Adrenal gland (tissue), 12 donors: ENCODE measurements around the gene ARMC2. TPM values are rescaled to one million over a fixed set of nuclear protein-coding genes. Genes with fewer than 3 reads are reported as not detected.

Source experiments
- DNase-seq, 7 donors: peaks; one replicate each; pipeline ENCODE4 v3.0.0-alpha.2; 2019 to 2020
- H3K27ac ChIP-seq, 5 donors: fragments of 200-600 bp; sonication (generic) in 4 of 5; 1 replicate in 3 of 5; 2 replicates in 2 of 5; pipeline versions ENCODE4 v1.5.1 to v1.8.0; 2016 to 2020; ENCODE audit warnings: mild to moderate bottlenecking in 1 of 5
- H3K27me3 ChIP-seq: fragments of 200-600 bp; 2 replicates; pipeline ENCODE4 v1.8.0; 2021
- H3K36me3 ChIP-seq, 2 donors: fragments of 200-600 bp; replicated peaks in 1 of 2; 1 replicate in 1 of 2; 2 replicates in 1 of 2; pipeline versions ENCODE4 v1.5.1 to v1.8.0; 2018 to 2022
- H3K4me1 ChIP-seq, 2 donors: fragments of 200-600 bp; replicated peaks in 1 of 2; 1 replicate in 1 of 2; 2 replicates in 1 of 2; pipeline versions ENCODE4 v1.5.1 to v1.8.0; 2018 to 2021
- H3K4me3 ChIP-seq, 4 donors: fragments of 200-600 bp; sonication (generic) in 3 of 4; one replicate each; pipeline ENCODE4 v1.5.1; 2016 to 2018
- H3K9me3 ChIP-seq, 3 donors: fragments of 200-600 bp; sonication (generic) in 1 of 3; replicated peaks in 1 of 3; 1 replicate in 2 of 3; 2 replicates in 1 of 3; pipeline versions ENCODE4 v1.5.1 to v1.8.0; 2016 to 2021
- CTCF ChIP-seq, 6 experiments: fragments of 450-650 bp in 4 of 6; fragments of 200-600 bp in 2 of 6; sonication (generic) in 1 of 6; IDR thresholded peaks; 1 replicate in 5 of 6; 2 replicates in 1 of 6; pipeline versions ENCODE4 v1.5.1 to v1.8.0; 2016 to 2021; ENCODE audit warnings: antibody characterized with exemption in 6 of 6, mild to moderate bottlenecking in 2 of 6, moderate library complexity in 1 of 6
- POLR2A ChIP-seq, 2 donors: fragments of 450-650 bp; IDR thresholded peaks; one replicate each; pipeline ENCODE4 v1.6.1; 2017; ENCODE audit warnings: antibody characterized with exemption in 2 of 2, mild to moderate bottlenecking in 2 of 2, moderate library complexity in 1 of 2
- WGBS, 4 donors: extraction: QIAGEN DNeasy Blood & Tissue Kit in 2 of 4; methylation state at CpG; one replicate each; pipeline versions ENCODE4 v1.1.5 to v1.1.7; 2013 to 2017; 5-methylcytosine and 5-hydroxymethylcytosine counted together
- intact Hi-C, 2 donors: fragments of 100-400 bp; cut with DNase I; formaldehyde crosslinking; loops; one replicate each; pipeline versions ENCODE4 v1.14.1 to v1.15.0; 2022 to 2023
- polyA plus RNA-seq, 3 donors: library from polyadenylated mRNA; stranded (reverse); fragments of 200-250 nt in 2 of 3; fragments of 350-450 nt in 1 of 3; fragmentation: Illumina TruSeq in 1 of 3; extraction: RNeasy Lipid Tissue Mini Kit (QIAGEN cat#74804) in 1 of 3; gene quantifications; one replicate each; pipeline ENCODE4 v1.2.3, GENCODE V29; 2013 to 2014
- small RNA-seq, 2 donors: library from RNA; depleted of rRNA; stranded (forward); fragments of <200 nt; gene quantifications; one replicate each; pipeline ENCODE3, GENCODE V24; 2016
- total RNA-seq, 9 donors: library from RNA; depleted of rRNA in 4 of 9; stranded (reverse); fragments of >200 nt in 4 of 9; fragments of 120-200 nt in 1 of 9; fragmentation: NEBNext Ultra II Directional in 1 of 9; extraction: Animal tissue kit (Norgen Biotek cat#: 25700) in 1 of 9; gene quantifications; one replicate each; pipeline versions ENCODE4 v1.1.0 to v1.2.4, GENCODE V29; 2013 to 2023
- donor health status: healthy with polysubstance abuse.
- donor health status: Bipolar disorder and iron deficiency.
- donor health status: DM: yes; HTN: yes; CAD: no.
- donor health status: DM: no; HTN: no; CAD: no.
- donor health status: DM: no; HTN: no; CAD: no.
- donor health status: DM: yes; HTN: yes; CAD: no.

ARMC2 gene
- total and polyA plus RNA-seq, 12 donors: 2.1 to 7.8 (median 6.4) TPM

GRCh38 chr6:109015176-109015575, 167.0 kb downstream of the ARMC2 start:
- H3K9me3 ChIP-seq: no peaks in the 10 kb centered on the region
- H3K4me3 ChIP-seq: no peak overlapping the region
- TF ChIP-seq CTCF (IDR thresholded peaks at IDR 0.05) (no peak), POLR2A (IDR thresholded peaks at IDR 0.05) (no peak)
- intact Hi-C loops: no loop called here
- DNase-seq: no peak
- H3K27ac ChIP-seq: peak overlapping the region in 2 of 5 donors; percentile 39 to 60
- H3K27me3 ChIP-seq: no peaks in the 10 kb centered on the region
- peaks cover 9 to 38% of the 10 kb centered on the region in 2 donors for H3K4me1 ChIP-seq
- no peaks in the 10 kb centered on the region for H3K36me3 ChIP-seq

- Histone ChIP-seq H3K9me3 (no peaks in the 10 kb centered on the region), H3K36me3 (no peaks in the 10 kb centered on the region), H3K27ac (no peak overlapping the region), H3K4me3 (no peak overlapping the region), H3K27me3 (no peaks in the 10 kb centered on the region), H3K4me1 (peaks cover 5 to 17% of the 10 kb centered on the region in 2 donors)
- TF ChIP-seq POLR2A (IDR thresholded peaks at IDR 0.05) (no peak), CTCF (IDR thresholded peaks at IDR 0.05) (no peak)
- DNase-seq: no peak
- intact Hi-C loops: no loop called here
- WGBS, 4 donors: 46 to 66% (median 56%) methylated on average over 1 of the region's 1 CpG
These were observed 171.7 kb downstream of the ARMC2 start for GRCh38 chr6:109019911-109020310.

- Histone ChIP-seq H3K27ac (no peak overlapping the region), H3K4me1 (peaks cover 5 to 12% of the 10 kb centered on the region in 2 donors), H3K36me3 (no peaks in the 10 kb centered on the region), H3K27me3 (no peaks in the 10 kb centered on the region), H3K9me3 (no peaks in the 10 kb centered on the region), H3K4me3 (no peak overlapping the region)
- TF ChIP-seq POLR2A (IDR thresholded peaks at IDR 0.05): no peak
- no peak for TF ChIP-seq CTCF (IDR thresholded peaks at IDR 0.05)
- DNase-seq: no peak
- intact Hi-C loops: no loop called here
- WGBS, 4 donors: 96 to 100% (median 100%) methylated on average over 1 of the region's 1 CpG
These were observed 173.6 kb downstream of the ARMC2 start for GRCh38 chr6:109021870-109022269.

GRCh38 chr6:109023356-109023925, 175.2 kb downstream of the ARMC2 start:
- Histone ChIP-seq H3K27ac (peak overlapping the region in 1 of 5 donors; percentile 29), H3K4me1 (peaks cover 5 to 12% of the 10 kb centered on the region in 2 donors), H3K4me3 (no peak overlapping the region), H3K36me3 (no peaks in the 10 kb centered on the region), H3K9me3 (no peaks in the 10 kb centered on the region), H3K27me3 (no peaks in the 10 kb centered on the region)
- intact Hi-C loops: no loop called here
- no peak for TF ChIP-seq POLR2A (IDR thresholded peaks at IDR 0.05)
- TF ChIP-seq CTCF (IDR thresholded peaks at IDR 0.05): no peak
- DNase-seq: no peak

Small RNAs within 50 kb of the gene (small RNA-seq; reads per million reads assigned to genes)
- gene AL445189.2 (0 reads per million in 2 donors), gene Z95118.1 (0 reads per million in 2 donors)

Other genes starting within 250 kb of the ARMC2 start
- gene SESN1, start 246.4 kb downstream of the ARMC2 start, total RNA-seq: 10 to 100 TPM; 24.0 to 72.7 (median 44.2) TPM
- gene SESN1, start 246.4 kb downstream of the ARMC2 start, polyA plus RNA-seq: 10 to 100 TPM; 14.2 to 28.9 (median 25.1) TPM
- 10 to 100 TPM in 7 of 9 donors, 1 to 10 TPM in 2; 9.1 to 29.6 (median 13.5) TPM for gene CEP57L1, start 247.1 kb downstream of the ARMC2 start, total RNA-seq
- gene CEP57L1, start 247.1 kb downstream of the ARMC2 start, polyA plus RNA-seq: 10 to 100 TPM in 2 of 3 donors, 1 to 10 TPM in 1; 8.6 to 18.7 (median 18.3) TPM